D721Med (cell line): Measurements from ENCODE around the gene ZRANB2.
A peak's percentile ranks its signal among the peaks of the same experiment; 100 is the strongest.

Experiments
- DNase-seq: peaks from one replicate; pipeline ENCODE4 v3.0.0; 2011; ENCODE audit warnings: low spot score; ENCODE audit not compliant: insufficient read length
- FAIRE-seq: peaks from 2 replicates; lab custom pipeline; 2011; peaks lifted over from hg19 to GRCh38; lab: Jason Lieb, UNC
- CTCF ChIP-seq: IDR thresholded peaks from 2 replicates; pipeline ENCODE4 v1.5.1; 2012; ENCODE audit warnings: mild to moderate bottlenecking, control low read depth; ENCODE audit not compliant: insufficient read depth; ENCODE audit errors: missing control alignments

ZRANB2 gene

DNA sequence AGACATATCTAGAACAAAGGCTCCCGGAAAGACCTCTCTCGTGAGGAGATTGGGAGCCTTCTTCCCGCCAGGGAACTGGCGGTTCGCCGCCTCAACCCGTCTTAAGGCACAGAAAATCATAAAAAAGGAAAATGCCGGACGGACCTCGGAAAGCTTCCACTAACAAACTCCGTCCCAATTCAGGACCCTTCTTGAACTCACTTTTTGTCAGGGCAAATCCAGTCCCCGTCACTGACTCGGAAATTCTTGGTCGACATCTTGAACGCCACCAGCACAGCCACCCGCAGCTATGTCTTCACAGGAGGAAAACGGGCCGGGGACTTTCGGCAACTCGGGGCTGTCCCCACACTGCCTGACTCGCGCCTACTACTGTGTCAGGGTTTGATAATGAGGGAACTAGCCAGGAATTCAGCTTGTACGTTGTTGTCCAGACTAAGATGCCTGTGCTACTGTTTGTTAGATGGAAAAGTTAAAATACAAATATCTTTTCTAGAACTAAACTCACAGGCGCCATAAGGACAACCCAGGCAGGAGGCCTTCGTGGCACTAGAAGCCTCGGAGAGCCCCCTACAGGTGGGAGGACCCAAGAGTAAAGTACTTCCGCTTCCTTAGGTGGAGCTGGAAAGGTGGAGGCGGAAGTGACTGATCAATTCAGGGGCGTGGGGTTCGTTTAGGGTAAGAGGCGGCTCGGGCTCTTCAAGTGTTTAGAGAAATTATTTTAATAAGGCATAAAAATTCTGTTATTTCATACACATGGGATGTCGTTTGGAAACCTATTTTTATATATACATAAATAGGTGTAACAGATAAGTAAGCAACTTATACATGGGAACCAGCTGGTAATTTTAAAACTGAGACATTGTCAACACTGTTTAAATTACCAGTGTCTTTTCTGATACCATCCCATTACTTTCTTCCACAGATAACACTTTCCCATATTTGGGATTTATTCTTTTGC, at the start of gene ZRANB2:
Gene ZRANB2 (minus strand): TSS at position 297 of the 958 bp plus-strand sequence. CDS start 40 bp downstream, at position 257.
- TF ChIP-seq CTCF, result peak; percentile 64
- DNase-seq (peak; percentile 31), FAIRE-seq (peak; percentile 41)

DNA sequence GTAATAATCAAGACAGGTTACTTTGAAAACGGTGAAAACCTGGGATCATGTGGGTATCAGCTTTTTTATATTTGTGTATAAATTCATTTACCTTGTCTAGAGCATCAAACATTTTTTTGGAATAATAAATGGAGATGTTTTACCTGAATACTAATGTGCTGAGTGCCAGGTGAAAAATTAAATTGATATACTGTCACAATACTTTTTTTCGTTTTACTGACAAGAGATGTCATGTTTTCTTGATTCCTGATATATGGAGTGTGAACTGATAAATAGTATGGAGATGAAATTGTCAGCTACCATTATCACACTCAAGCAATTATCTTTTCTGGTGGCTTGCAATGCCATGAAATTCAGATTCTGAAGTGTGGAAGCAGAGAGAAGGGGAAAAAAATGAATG, 47.2 kb upstream of the ZRANB2 start:
- no peak for DNase-seq
- FAIRE-seq, result no peak
- no peak for TF ChIP-seq CTCF

DNA sequence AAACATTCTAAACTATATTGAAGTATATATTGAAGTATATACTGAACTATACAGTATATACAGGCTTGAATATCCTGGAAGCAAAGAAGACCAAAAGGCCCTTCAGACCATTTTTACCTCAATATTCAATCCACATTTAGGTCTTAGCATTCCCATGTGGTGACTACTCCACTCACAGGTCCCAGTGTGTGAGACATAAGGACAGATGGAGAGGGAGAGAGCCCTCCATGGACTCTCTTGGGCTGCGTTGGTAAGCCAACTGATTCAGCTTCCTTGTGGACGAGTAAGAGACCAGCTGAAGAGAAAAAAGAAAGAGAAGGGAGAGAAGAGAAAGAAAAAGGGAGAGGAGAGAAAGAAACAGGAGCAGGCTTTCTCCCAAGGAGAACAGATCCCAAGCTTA, 37.3 kb upstream of the ZRANB2 start:
- no peak for TF ChIP-seq CTCF
- FAIRE-seq, result no peak
- DNase-seq, result no peak

DNA sequence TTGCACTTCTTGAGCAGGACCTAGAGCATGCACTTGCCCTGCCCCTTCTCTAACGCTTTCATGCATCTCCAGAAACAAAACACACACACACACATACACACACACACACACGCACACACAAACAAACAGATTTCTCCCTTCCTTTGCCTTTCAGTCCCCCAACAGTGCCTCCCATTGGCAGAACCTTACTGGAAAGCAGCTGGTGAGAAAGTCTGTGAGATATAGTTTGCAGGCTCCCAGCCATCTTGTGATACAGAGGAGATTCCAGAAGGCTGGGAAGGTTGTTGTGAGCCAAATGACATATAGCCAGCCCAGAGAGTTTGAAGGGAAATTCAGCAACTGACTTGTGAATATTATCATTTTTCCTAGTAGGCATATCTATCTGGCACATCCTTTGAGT, 35.9 kb upstream of the ZRANB2 start:
- FAIRE-seq (no peak), DNase-seq (no peak)
- TF ChIP-seq CTCF, result no peak

DNA sequence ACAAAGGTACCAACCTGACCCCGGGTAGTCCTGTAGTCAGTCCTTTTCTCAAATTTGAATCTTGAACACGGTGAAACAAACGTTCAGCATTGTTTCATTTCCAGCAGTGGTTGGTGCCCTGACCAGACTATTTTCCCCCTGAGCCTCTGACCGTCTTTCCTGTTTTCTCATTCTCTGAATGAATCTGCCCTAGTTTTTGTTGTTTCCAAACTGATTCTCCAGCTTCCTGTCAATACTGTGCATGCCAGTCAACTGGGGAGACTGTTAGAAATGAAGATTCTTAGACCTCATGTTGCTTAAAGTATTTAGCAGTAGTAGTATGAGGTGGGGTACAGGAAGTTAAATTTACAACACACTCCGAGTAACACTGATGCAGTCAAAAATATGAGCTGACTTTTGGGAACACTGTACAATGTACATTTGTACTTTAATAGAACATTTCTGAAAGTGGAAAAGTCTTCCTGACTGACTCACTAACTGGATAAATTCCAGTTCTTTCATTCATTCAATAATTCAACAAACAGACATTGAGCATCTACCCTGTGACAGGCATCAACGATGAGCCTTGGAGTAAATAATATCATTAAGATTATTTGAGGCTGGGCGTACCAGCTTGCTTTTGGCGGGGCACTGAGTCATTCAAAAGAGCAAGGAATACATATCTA, 26.0 kb upstream of the ZRANB2 start:
- no peak for FAIRE-seq
- no peak for DNase-seq
- no peak for TF ChIP-seq CTCF

DNA sequence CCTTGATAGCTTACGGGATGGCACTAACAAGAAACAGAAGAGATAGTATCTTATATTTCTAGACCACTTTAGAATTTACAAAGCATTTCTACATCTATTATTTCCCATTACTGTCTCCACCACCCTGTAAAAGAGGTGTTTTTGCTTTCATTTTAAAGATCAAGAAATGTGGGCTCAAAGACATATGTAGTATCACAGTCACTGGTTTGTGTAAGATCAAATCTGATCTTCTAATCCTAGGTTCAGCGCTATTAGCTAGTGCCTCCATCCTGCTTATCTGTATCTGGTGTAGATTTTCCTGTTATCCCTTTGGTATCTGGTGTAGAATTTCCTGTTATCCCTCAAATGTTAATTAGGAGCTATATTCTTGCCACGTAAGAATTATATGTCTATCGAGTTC, 23.6 kb upstream of the ZRANB2 start:
- TF ChIP-seq CTCF, result no peak
- DNase-seq (no peak), FAIRE-seq (peak; percentile 89)
